ENCODE data around the gene NRDC.
"Not testable (repeated sequence)": the region's sequence is repeated elsewhere in the genome, so short reads cannot be mapped to it uniquely, and the experiment has no call there.

NRDC gene

DNA sequence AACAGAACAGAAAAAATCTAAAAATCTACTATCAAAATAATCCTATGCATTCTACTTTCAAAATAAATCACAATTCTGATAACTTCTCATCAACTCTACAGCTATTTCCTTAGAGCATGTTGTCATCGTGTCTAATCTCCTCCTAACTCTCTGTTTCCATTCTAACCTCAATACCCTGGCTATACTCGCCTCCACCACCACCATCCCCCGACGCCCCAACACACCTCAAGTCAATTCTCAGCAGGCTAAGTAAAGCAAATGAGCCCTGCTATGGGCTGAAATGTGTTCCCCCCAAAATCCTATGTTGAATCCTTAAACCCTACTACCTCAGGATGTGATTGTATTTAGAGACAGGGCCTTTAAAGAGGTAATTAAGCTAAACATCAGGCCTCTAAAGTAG, 34.6 kb downstream of the NRDC start:
- no peak for DNase-seq (ENCODE audit: low spot score)

DNA sequence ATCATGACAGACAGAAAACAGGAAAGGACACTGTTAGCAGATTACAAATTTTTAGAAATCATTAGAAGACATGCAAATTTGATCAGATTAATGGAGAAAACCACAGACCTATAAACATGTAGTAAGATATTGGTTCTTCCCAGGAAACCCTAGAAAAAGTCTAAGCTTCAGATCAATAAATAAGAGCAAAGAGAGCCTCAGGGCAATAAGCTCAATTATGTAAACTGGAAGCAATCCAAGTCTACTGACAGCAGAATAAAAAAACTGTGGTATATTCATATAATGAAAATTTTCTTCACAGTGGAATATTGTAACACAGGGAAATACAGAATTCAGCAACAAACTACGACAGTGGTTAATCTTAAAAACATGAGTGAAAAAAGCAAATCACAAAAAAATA, 36.3 kb downstream of the NRDC start:
- no peak for DNase-seq (ENCODE audit: low spot score)

DNA sequence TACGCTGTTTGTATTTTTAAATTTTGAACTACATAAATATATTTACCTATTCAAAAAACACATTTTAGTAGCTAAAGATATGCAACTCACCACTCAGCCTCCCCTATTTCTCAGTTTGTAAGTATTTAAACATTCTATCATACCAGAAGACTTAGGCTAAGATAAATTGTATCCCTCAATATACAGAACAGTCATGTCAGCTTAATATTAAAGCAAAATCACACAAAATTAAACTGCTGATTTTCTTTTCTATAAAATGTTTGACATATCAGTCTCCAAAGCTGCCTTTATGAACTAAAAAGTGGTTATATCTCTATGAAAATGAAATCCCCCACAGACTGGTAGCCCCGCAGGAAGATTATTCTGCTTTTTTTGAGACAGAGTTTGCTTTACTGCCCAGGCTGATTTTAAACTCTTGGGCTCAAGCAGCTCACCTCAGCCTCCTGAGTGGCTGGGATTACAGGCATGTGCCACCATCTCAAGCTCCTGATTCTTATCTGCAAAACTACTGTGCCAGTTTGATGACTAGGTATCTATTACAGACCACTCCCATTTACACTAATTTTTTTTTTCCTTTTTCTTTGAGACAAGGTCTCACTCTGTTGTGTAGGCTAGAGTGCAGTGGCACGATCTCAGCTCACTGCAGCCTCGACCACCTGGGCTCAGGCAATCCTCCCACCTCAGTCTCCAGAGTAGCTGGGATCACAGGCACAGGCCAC, 37.6 kb downstream of the NRDC start:
- no peak for DNase-seq (ENCODE audit: low spot score)

DNA sequence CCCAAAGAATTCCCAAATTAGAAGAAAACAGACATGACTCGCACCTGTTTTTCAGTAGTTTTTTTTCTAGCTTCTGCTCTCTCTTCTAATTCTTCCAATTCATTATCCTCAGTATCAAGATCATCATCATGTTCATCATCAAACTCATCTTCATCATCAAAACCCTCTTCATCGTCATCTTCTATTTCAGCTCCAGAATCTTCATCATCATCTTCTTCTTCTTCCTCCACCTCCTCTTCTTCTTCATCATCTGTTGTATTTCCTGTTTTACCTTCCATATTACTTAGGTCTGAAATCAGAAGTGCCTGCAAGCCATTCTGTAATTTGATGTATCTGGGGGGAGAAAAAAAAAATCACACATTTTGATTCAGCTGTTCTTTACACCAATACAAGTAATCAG, 38.3 kb downstream of the NRDC start:
- DNase-seq (ENCODE audit: low spot score): no peak

DNA sequence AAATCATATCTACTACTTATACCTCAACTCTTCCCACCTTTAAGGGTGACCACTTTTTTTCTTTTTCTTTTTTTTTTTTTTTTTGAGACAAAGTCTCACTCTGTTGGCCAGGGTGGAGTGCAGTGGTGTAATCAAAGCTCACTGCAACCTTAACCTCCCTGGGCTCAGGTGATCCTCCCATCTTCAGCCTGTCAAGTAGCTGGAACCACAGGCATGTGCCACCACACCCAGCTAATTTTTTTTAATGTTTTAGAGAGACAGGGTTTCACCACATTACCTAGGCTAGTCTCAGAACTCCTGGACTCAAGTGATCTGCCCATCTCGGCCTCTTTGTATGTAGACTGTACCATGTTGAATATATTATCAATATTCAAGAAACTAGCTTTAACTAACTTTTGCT, 39.4 kb downstream of the NRDC start:
- no peak for DNase-seq (ENCODE audit: low spot score)

DNA sequence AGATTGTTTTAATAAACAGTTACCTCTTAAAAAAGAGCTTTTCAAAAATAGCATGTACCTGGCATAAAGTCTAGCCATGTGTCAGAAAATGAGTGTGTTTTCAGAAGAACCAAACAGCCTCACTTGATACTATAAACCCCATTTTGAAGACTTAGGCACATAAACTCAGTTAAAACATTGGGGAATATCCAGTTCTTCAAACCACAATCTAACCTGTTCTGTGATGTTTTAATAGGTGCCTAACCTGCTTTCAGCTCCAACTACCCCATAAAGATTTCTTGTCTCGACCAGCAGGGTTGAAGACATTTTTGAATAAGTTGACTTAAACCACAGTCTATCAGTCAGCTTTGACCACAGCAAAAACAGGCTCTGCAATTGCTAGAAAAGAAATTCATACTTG, 41.3 kb downstream of the NRDC start:
- DNase-seq (ENCODE audit: low spot score): no peak

DNA sequence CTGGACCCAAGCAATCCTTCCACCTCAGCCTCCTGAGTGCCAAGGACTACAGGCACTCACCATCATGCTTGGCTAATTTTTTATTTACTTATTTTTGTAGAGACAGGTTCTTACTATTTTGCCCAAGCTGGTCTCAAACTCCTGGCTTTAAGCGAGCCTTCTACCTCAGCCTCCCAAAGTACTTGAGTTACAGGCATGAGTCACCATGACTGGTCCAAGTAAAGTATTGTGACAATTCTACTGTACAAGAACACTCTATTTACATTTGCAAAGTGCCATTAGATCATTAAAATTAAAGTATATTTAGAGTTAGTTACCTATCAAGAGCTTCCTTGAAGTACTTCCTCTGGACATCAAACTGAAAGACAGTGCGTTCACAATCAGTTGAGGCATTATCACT, 44.8 kb downstream of the NRDC start:
- no peak for DNase-seq (ENCODE audit: low spot score)

DNA sequence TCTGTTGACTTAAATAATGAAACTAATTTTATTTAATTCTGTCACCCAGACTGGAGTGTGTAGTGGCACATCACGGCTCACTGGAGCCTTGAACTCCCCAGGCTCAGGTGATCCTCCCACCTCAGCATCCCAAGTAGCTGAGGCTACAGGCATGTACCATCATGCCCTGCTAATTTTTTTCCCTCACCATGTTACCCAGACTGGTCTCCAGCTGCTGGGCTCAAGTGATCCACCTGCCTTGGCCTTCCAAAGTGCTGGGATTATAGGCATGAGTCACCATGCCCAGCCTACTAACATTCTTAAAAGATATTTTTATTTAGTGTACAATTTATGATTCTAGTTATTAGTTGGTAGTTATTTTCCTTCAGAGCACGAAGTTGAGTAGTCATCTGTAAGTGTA, 49.5 kb downstream of the NRDC start:
- DNase-seq (ENCODE audit: low spot score): no peak

DNA sequence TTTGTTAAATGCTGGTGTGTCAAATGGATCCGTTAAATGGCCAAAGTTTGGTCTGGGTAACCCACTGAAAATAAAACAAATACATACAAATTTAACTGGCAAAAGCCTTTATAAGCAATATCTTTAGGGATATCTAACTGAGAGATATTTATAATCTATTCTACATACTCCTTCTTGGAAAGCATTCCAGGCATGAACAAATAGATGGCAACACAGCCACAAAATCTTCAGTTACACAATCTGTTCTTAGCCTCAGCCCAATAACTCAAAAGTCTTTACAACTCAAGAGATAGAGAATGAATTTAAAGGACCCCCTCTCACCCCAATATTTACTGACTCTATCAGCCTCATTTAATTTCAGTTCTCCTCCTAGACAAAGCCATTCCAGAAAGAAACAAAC, 58.7 kb downstream of the NRDC start:
- no peak for DNase-seq (ENCODE audit: low spot score)

DNA sequence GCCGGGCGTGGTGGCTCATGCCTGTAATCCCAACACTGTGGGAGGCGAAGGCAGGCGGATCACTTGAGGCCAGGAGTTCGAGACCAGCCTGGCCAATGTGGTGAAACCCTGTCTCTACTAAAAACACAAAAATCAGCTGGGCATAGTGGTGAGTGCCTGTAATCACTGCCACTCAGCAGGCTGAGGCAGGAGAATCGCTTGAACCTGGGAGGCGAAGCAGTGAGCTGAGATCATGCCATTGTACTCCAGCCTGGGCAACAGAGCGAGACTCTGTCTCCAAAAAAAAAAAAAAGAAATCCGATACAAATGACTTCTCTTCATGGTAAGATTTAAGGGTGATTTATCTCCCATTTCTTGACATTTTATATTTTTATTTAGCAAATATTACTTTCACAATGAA, 59.5 kb downstream of the NRDC start:
- DNase-seq (ENCODE audit: low spot score): not testable (repeated sequence)

DNA sequence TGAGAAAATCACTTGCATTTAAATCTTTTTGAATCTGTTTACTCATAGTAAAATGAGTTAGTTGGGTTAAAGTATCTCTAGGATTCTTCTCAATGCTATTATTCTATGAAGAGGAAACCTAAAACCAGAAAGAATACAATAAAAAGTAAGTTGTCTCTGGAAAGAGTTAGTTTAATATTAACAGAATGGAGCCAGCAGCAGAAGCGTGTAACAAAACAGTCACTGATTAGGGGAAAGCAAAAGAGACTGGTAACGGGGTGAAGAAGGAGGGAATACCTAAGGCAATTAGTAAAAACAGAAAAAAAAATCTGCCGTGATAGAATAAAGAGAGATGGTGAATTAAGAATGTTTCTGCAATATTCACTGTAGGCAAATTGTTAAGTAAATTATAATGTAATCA, 60.0 kb downstream of the NRDC start:
- no peak for DNase-seq (ENCODE audit: low spot score)

DNA sequence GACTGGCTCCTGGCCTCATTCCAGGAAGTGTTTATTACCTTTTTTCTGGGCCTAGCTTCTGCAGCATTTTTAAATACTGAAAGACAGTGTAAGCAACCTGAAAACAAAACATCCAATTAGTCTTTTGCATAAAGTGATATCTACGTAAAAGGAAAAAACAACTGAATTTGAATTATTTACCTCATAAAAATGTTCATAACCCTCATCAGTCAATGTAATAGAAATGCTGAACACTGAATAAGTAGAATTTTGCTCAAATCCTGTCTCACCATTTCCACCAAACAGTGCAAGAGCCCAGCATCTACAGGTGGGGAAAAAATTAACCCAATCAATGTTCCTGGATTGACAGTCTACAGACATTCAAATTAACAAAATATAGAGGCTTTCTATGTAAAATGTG, 64.0 kb downstream of the NRDC start:
- no peak for DNase-seq (ENCODE audit: low spot score)

DNA sequence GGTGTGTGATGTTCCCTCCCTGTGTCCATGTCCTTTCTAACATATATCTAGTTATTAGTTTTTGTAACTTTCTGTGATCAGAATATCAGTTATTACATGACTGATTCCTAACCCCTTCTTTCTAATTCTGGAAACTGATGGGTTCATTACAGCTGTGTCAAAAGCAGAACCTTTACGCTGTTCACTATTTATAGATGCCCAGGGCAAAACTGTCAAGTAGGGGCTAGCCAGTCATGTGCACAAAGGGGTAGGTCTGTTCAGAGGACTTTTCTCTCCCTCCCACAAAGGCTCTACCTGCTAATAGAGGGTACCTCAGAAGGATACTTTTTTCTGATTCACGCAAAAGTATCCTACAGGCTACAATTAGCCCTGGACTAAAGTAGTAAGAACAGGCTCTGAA, 79.2 kb downstream of the NRDC start:
- no peak for DNase-seq (ENCODE audit: low spot score)

DNA sequence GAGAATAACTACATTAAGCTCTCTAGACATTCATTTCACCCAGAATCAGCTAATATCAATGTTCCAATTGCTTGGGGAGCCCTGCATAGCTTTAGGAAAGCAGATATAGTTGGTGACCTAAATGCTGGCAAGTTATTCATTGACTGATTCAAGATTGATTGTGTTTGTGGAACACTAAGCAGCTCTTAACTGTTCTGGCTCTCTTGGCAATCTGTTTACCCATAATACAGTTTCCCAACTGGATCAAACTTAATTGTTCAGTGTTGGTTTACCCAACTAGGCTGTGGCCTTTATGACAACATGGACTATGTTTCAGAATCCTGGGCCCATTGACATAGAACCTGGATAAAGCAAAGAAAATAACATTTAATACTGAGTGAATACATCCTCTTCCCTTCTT, 83.7 kb downstream of the NRDC start:
- no peak for DNase-seq (ENCODE audit: low spot score)

DNA sequence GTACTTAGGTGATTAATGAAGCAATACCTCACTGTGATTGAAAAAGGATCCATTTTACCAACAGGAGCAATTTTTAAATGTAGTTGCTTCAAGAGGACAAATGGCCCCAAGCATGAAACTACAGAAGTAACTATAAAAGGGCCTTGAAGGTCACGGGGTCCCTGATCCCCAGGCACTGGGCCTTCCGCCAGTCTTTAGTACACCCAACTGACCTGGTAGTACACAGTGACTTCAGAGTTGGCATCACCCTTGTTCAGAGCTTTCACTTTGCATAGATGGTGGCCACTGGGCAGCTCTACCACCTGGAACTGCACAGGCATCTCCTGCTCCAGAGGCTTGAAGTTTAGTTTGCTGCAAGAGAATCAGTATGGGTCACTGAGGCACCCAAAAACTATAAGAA, 84.3 kb downstream of the NRDC start:
- DNase-seq (ENCODE audit: low spot score): no peak

DNA sequence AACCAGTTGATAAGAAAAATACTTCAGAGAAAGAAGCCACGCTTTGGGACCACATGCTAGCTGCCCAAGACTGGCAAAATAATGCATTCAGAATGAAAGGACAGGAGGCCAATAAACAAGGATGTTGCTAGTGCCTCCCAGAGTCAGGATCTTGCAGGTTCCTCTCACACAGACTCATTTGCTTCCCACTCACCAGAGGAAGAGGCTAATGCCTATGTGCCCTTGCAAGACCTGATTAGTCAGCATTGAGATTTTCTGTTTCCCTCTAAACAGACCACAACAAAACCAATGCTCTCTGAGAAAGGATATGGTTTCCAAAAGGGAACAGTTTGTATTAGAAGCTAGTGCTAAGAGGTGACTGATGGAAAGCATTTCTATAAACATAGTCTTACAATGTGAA, 85.7 kb downstream of the NRDC start:
- peak; percentile 54 for DNase-seq (ENCODE audit: low spot score)

DNA sequence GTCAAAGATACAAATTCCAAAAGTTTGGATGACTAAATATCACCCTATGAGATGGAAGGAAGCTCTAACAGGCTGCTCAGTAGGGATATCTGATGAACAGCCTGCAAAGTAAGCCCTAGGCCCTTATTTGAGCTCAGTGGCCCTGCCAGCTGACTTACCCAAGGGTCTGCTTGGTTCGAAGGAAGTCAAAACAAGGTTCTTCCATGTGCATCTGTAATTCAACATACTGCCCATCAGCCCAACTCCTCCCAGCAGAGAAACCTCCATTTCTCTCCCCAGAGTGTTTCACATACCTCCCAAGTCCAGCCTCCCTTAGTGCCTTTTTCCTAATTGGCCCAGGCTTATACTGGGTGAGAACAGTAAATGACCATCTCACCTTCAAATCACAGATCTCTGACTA, 86.6 kb downstream of the NRDC start:
- DNase-seq (ENCODE audit: low spot score): no peak

DNA sequence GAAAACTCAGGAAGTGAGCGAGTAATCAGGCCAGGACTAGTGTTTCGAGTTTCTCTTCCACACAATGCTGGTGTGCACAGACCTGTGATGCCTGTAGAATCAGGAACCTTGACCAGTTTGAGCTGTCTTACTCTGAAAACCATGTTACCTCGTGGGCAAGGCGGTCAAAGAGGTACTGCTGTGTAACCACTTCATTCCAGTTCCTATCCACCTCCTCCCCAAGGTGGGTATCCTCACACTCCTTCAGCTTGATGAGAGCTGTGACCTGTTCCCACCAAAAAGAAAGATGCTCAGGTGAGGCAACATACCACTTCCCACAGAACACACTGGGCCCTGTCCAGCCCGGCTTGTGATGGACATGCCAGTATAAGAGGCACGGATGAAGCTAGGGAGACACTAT, 88.1 kb downstream of the NRDC start:
- no peak for DNase-seq (ENCODE audit: low spot score)

DNA sequence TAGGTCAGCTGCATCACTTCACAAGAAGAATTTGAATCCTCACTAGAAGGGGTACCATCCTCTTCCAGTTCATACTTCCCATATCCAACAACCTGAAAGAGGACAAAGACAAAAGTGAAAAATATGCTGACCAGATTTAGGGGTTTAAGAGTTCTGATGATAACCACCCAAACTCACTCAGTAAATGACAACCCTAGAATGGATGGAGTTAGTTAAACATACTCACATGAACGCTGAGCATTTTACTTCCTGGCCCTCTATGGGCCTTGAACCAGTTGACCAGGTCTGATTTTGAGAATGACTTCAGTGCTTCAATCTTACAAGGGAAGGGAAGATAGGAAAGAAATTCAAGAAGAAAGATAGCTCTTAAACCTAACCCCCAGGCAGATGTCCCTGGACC, 89.2 kb downstream of the NRDC start:
- DNase-seq (ENCODE audit: low spot score): no peak

DNA sequence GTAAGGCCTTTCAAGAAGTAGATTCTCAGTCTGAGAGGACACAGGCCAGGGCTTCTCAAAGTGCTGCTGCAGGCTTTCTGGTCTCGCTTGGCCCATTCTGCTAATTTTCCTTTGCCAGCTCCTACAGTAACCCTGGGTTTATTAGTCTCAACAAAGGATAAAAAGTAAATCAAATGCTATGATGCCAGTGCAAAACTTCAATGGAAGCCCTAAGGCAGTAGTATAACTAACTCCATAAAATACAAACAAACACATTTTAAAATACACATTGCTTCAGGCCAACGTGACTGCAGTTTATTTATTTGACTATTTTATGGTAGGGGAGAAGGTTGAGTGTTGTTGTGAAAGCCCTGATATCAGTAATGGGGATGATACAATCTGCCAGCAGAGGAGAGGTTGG, 89.6 kb downstream of the NRDC start:
- DNase-seq (ENCODE audit: low spot score): no peak

DNA sequence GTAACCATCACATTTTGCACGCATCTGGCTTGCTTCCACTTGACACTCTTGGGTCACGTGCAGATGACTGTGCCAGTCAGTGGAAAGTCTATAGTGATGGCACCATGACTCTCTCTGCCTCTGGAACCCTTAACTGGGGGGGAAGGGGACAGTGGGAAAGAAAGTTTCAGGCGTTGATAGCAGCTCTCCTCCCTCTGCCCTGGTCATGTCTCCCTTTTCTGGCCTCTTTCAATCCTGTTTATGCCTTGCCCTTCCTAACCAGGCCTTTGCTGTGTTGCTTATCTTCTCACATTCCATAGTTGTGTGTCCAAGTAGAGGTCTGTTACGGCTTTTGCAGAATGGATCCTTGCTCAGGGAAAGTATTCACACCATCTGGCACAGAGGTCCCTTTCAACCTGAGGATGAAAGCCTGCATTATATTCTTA, 93.5 kb downstream of the NRDC start:
- DNase-seq (ENCODE audit: low spot score): peak; percentile 31

DNA sequence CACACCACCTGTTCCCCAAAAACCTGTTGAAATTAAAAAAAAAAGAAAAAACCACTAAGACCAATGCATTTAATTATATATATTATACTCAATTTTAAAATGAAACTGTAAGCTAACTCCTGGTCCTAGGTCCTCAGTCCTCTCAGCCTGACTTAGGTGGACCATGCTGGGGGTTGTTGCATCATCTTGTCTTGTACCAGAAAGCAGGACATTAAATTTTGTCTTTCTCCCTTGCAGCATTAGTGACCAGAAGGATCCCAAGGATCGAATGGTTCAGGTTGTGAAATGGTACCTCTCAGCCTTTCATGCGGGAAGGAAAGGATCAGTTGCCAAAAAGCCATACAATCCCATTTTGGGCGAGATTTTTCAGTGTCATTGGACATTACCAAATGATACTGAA, 97.6 kb downstream of the NRDC start:
- DNase-seq (ENCODE audit: low spot score): no peak

DNA sequence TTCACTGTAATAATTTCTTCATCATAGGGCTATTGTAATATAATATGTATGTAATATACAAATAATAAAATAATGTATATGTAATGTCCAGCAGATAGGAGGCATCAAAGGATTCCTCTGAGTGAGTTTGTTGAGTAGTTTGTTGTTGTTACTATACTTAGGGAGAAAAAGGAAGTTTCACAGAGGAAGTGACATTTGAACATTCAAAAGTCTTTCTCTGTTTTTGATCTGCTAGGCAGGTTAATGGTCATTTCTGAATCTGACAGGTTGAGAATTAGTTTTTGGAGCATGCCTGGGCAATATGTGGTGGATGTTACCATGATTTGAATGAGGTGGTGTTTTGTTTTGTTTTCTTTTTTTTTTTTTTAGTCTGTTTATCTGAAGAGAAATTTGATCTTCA, 102.1 kb downstream of the NRDC start:
- DNase-seq (ENCODE audit: low spot score): no peak

DNA sequence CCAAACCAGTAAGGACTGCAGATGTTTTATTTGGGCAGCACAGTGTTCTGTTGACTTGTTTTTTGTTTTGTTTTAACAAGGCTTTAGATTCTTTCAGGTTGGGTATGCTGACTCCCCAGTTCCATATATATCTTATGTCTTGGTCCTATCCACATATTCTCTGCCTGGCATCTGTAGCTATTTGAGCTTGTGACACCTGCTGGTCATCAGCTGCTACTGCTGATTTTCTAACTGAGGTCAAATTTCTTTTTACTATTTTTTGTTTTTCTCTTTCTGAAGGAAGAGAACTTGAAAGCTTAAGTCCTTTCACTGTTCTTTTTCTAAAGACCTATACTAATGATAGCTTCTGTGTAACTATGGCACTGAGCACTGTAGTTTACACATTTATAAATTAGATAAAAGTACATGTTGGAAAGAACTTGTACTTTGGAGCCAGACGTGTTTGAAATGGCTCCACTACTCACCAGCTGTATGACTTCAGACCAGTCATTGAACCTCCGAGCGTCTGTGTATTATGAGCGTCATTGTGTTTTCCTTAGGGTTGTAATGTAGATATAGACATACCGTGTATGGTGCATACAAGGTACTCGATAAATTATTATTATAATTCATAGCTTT, 109.4 kb downstream of the NRDC start:
- peak; percentile 83 for DNase-seq (ENCODE audit: low spot score)

All from pons (tissue), 1 donor.